A549 treated with Hydrocortisone at 1 μM for 4 hours (cell line): ENCODE measurements around the gene YBX2. TPM values are rescaled to one million over a fixed set of nuclear protein-coding genes. Genes with fewer than 3 reads are reported as not detected.

ENCODE experiments used
- total RNA-seq: library from RNA; stranded (reverse); fragments of 200-300 nt; extraction: Qiagen RNA extraction; gene quantifications from 5 replicates; pipeline ENCODE4 v1.2.3, GENCODE V29; 2022

Gene YBX2
- total RNA-seq, result 0.43 to 0.55 TPM (median 0.44 TPM) in 5 replicates

GRCh38 chr17:7294614-7295153 is at the start of gene YBX2:
TSS of gene YBX2 (minus strand) at chr17:7294639. CDS start at chr17:7294500, 139 bp downstream.

GRCh38 chr17:7336240-7337175 is 42.1 kb upstream of the YBX2 start, which contains the start of gene ACAP1:
TSS of gene ACAP1 (plus strand) at chr17:7336529. CDS start at chr17:7336735, 206 bp downstream.

GRCh38 chr17:7328840-7329373 is 34.5 kb upstream of the YBX2 start, which contains the start of gene NEURL4:
TSS of gene NEURL4 (minus strand) at chr17:7329335. CDS start at chr17:7329312, 23 bp downstream.

GRCh38 chr17:7314719-7315569 is 20.5 kb upstream of the YBX2 start, which contains the start of gene GPS2:
TSS of gene GPS2 (minus strand) at chr17:7315360. CDS start at chr17:7315052, 308 bp downstream.

DNA sequence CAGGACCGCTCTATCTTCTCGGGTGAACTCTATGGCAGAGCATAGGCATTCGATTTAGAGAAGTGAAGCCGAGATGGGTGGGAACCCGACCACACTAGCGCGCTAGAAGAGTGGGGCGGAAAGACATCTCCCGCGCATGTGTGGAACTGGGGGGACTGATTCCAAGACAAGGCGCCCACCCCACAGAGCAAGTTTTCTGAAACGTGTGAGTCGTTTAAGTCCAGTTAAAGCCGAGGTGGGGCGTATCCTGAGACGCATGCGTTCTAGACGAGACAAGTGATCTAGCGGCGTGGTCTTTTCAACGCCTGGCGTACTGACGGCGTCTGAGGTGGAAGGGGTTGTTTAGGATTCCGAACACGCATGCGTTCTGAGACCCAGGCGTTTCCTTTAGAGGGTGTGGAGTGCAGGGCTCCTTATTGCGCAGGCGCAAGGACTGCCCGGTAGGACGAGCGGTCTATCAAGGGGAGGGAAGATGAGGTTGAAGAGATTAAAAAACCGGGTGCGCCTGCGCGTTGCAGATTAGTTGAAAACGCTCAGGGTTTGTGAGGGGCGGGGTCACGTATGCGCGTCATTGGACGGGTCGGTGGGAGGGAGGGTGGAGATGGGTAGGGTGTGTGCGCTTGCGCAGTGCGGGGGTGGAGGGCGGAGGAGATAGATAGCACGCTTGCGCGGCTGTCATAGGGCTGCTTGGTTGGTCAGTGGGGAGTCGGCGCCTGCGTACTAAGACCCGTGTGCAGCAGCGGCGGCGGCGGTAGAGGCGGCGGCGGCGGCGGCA is 12.7 kb upstream of the YBX2 start, which contains the start of gene EIF5A:
Gene EIF5A (plus strand): TSS at position 718 of the 775 bp plus-strand sequence. CDS start 2,008 bp downstream, outside the sequence.

GRCh38 chr17:7281074-7281952 is 13.1 kb downstream of the YBX2 start, which contains the start of gene SLC2A4:
TSS of gene SLC2A4 (plus strand) at chr17:7281718. CDS start at chr17:7281935, 217 bp downstream.

GRCh38 chr17:7262192-7262934 is 32.1 kb downstream of the YBX2 start, which contains the start of gene CLDN7:
TSS of gene CLDN7 (minus strand) at chr17:7262478. CDS start at chr17:7262043, 435 bp downstream.

DNA sequence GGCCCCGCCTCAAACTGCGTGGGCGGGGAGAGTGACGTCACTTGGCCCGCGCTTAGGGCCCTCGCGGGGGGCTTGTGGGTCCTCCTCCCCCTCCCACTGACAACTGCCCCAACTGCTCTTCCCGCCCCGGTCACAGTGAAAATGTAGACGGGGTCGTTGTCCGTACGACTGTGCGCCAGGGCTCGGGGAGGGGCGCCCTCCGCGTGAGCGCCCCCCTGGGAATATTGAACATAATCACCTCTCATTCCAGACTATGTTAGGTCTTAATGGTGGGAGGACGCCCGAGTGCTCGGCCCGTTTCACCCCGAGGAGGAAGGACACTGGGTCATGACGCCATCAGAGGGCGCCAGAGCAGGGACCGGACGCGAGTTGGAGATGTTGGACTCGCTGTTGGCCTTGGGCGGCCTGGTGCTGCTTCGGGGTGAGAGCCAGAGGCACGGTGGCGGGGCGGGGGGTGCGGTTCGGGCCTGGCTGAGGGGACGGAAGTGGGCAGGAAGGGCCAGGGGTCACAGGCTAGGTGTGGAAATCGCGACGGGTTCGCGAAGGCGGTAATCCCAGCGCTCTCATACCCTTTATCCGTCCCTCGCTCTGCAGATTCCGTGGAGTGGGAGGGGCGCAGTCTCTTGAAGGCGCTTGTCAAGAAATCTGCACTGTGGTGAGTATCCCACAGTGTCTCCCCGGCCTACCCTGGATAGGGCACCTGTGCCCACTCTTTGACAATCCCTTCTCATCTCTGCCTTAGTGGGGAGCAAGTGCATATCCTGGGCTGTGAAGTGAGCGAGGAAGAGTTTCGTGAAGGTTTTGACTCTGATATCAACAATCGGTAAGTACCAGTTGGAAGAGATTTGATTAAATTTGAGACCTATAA is 42.0 kb downstream of the YBX2 start, which contains the start of gene ELP5:
Gene ELP5 (plus strand): TSS at position 40 of the 868 bp plus-strand sequence. CDS start 336 bp downstream, at position 376.

GRCh38 chr17:7251661-7252175 is 42.7 kb downstream of the YBX2 start, which contains the start of gene CTDNEP1:
TSS of gene CTDNEP1 (minus strand) at chr17:7251734. CDS start at chr17:7251296, 438 bp downstream.

GRCh38 chr17:7241783-7242716 is 52.4 kb downstream of the YBX2 start, which contains the start of gene GABARAP:
TSS of gene GABARAP (minus strand) at chr17:7242449. CDS start at chr17:7242330, 119 bp downstream.

DNA sequence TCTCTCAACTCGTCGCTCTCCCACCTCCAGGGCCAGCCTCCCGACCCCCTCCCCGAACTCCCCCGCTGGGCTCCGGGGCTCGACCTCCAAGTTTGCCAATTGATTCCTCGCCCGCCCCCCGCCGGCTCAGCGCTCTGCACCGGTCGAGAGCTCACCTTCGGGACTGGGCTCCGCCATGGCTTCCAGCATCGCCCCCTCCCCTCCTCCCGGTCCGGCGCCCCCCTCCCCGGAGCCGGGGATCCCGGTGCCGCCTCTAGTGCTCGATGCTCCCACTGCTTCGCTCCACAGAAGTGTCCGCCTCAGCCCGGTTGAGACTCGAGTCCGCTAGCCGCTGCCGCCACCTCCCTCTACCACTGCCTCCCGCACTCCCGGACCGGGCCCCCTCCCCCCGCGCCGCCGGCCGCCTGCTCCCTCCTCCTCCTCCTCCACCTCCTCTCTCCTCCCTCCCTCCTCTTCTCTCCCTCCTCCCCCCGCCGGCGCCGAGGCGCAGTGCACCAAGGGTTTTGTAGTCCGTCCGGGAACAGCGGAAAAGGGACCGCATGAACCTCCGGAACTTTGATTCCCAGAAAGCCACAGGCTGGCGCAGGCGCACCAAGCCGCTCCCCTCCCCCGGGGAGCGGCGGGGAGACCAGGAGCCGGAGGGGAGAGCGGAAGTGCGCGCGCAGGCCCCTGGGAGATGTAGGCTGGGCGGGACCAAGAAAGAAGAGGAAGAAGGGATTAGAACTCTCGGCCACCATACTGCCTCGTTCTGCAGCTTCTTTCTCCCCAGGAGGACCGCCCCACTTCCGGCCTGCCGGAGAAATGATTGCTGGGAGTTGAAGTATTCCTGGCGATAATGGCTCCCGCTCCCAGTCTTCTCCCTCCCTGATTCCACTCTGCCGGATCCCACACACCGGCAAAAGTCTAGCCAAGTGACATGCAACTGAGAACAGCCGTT is 55.1 kb downstream of the YBX2 start, which contains the start of gene PHF23:
Gene PHF23 (minus strand): TSS at position 367 of the 937 bp plus-strand sequence. CDS start 178 bp downstream, at position 189.

